Stimulated activated naive CD4-positive, alpha-beta T cell treated with Interleukin-2 at 50 U/mL for 16 hours (primary cell): Measurements from ENCODE around the gene IL7R.
"Not testable (repeated sequence)": the region's sequence is repeated elsewhere in the genome, so short reads cannot be mapped to it uniquely, and the experiment has no call there.

ENCODE experiments used
- DNase-seq: peaks from one replicate; lab custom pipeline; 2025; lab: John Stamatoyannopoulos, UW

The IL7R gene

DNA sequence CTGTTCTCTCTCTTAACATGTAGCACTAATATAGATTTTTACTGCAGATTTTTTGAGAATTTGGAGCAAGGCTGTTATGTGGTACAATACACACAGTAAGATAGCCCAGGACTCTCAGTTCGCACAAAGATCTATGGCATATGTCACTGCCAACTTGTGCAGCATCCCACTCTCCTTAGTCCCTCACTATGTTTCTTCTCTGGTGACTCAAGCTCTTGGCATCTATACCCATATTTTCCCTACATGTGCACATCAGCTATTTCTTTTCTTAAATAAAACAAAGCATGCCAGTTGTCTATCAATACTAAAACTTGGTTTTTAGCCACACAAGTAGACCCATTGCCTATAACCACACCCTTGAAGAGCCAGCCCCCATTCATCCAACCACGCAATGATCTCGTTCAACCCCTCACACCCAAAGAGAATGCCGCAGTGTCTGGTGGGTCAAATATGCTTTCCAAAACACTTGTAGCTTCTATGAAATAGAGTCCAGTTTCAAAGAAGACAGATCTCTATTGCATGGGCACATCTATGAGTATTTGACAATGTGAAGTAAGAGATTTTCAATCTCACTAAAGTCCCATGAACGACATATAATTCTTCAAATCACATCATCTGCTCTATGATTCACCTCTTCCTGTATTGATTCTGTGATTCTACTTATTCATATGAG lies 18.2 kb upstream of the IL7R start:
- no peak for DNase-seq

DNA sequence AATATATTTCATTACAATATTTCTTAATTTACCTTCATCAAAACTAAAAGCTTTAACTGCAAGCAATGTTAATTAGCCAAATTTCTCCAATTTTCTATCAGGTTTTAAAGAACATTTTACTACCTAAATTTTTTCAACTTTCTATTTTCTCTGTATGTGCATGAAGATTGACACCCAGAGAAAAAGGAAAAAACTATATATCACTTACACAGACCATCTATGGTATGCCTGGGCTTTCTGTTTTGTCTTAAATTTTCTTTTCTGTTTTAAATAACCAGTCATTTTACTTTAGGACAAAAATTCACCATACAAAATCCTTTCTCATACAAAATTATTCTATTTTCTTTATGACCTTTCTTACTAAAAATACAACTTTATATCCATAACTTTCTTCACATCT lies 13.8 kb upstream of the IL7R start:
- no peak for DNase-seq

DNA sequence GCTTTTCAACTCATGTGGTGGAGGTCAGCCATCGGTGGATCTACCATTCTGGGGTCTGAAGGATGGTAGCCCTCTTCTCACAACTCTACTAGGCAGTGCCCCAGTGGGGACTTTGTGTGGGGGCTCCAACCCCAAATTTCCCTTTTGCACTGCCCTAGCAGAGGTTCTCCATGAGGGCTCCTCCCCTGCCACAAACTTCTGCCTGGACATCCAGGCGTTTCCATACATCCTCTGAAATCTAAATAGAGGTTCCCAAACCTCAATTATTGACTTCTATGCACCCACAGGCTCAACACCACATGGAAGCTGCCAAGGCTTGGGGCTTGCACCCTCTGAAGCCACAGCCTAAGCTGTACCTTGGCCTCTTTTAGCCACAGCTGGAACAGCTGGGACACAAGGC lies 11.2 kb upstream of the IL7R start:
- DNase-seq: not testable (repeated sequence)

DNA sequence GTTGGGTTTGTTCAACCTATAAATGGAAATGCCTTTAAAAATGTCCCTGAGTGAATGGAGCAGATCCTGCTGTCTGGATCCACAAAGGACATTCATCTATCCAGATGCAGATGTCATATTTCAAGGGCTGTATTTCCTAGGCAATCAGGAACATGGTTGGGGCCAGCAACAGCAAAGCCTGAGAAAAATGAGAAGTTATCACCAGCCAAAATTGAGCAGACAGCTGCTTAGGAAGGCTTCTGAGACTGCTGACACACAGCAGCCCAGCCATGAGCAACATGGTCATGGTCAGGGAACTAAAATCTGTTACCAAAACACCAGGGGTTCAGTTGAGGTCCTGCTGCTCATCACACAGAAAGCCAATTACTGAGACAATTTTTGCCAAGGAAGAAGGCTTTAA lies 9.2 kb upstream of the IL7R start:
- no peak for DNase-seq

DNA sequence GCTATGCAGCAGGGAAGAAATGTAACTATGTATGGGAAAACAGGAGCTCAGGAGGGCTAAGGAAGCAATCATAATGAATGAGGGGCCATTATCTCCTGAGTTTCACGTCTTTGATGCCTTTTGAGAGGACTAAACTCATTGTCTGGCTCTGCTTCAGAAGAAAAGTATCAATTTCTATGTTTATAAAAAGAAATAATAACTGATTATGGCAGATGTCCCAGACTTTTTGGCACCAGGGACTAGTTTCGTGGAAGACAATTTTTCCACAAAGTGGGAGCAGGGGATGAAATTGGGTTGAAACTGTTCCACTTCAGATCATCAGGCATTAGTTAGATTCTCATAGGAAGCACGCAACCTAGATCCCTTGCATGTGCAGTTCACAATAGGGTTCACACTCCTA lies 8.7 kb upstream of the IL7R start:
- no peak for DNase-seq

DNA sequence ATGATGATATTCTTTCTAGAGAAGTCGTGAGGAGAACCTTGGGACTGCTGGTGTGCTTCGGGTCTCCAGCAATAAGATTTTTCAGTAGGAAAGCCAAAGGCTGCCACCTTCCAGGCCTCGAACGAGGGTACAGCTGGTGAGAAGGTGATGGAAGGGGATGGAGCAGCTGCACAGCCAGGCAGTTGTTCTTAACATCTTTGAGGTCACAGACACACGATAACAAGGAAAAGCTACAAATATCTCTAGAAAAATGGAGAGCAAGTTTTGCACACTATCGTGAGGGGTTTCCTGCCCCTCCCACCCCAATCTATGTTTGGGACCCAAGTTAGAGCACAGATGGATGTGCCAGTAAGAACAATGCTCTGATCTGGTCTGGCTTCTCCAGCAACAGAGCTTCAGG lies 6.8 kb upstream of the IL7R start:
- no peak for DNase-seq

DNA sequence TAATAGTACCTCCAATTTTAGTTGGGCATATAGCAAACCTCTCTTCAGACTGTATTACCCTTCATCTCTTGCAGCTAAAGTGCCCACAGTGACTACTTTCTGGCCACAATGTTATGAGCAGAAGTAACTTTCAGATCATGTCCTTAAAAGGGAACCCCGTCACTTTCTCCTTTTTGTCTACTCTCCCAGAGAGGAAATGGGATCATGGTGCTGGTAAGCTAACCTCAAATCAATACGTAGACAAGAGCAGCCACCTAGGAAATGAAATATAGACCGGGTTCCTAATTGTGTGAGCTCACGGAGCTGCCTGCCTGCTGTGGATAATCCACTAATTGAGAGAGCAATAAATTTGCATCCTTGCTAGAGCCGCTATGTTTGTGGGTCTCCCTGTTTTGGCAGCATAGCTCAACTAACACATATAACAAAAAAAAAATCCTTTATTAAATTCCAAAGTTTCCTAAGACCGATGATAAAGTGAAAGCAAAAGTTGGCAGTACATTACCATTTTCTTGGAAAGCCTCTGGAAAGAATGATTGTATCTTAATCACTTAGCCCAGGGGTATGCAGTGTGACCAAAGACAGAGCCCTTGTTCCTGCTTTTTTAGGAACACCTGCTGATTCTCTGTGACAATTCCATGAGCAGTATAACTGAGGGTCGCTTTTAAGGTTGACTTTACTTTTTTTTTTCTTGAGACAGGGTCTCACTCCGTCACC lies 5.6 kb upstream of the IL7R start:
- DNase-seq: no peak

DNA sequence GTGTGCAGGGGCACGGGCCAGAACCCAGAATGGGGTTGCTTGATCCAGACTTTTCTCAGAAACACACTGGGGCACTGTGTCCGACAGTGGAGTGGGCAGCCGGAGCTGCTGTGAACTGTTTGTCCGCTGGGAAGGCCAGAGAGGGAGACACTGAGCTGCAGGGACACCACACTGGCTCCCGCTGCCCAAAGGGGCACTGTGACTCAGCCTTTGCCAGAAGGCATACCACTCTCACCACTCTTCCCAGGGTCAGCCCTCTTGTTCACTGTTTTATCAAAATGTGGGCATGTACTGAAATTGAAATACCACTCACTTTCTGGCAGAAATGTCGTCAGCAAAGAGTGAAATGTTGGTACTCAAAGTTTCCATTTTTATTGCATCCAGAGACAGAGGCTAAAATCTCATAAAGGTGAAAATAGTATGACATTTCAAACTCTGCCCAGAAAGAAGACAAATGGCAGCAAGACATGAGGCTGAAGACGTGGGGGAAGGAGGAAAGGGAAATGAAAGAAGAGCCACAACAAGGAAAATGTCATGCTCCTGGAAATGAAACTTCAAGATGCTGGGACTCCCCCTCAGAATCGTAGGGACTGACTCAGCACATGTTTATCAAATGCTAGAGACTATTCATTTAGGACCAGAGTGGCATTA lies 4.5 kb upstream of the IL7R start:
- peak; percentile 54 for DNase-seq

DNA sequence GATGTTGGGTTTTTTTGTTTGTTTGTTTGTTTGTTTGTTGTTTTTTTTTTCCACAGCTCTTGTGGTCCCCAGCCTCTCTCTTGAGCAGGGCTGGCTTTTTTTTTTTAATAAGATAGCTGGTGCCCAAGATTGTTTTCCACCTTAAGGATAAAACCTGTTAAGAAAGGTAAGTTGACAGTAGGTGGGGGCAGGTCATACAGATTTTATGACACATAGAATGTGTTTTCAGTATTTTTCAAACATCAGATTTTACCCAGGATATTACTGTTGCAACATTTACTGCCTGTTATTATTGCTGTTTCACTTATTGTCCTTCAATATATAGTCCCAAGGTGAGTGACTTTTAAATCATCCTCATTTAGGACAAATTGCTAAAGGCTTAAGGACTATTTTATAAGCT lies 3.9 kb upstream of the IL7R start:
- no peak for DNase-seq

DNA sequence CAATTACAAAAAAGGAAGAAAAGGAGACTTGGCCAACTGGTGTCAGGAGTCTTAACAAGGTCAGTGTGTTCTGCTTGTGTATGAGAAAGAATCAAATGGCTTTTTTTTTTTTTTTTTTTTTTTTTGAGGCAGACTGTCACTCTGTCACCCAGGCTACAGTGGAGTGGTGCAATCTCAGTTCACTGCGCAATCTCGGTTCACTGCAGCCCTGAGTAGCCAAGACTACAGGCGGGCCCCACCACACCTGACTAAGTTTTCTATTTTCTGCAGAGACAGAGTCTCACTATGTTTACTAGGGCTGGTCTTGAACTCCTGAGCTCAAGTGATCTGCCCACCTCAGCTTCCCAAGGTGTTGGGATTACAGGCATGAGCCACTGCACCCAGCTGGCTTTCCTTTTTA lies 3.1 kb upstream of the IL7R start:
- DNase-seq: peak; percentile 76

DNA sequence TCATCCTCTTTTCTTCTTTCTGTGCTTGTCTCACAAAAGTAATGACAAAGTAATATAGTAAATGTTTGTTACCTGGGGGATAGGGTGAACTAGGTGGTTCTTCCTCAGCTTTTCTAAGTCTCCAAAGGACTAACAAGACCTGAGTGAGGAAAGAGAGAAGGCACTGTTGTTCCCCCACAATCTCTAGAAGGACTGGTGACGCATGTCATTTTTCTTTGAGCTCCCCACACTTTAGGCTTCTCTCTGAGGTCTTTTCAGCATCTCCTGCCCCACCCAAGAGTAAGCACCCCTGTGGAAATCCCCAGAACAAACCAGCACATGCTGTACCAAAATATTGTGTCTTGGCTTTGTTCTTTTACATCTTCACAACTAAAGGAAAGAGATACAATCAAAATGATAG lies 2.4 kb upstream of the IL7R start:
- DNase-seq: peak; percentile 63

DNA sequence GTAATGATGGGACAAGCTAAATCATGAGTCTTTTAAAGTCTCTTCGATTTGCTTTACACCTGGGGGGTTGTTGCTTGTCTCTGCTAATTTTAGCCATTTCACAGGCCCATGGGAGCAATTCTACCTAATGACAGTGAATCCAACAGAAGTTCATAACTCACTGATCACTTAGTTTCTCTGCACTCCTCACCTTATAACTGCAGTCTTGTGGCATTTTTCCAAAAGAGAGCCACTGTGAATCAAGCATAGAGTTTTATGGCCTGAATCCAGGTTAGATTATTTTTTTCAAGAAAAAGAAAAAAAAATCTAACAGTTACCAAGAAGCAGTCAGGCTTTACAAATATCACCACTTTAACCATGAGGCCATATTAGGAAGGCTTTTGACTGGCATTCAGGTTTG lies 1.5 kb upstream of the IL7R start:
- DNase-seq: no peak

DNA sequence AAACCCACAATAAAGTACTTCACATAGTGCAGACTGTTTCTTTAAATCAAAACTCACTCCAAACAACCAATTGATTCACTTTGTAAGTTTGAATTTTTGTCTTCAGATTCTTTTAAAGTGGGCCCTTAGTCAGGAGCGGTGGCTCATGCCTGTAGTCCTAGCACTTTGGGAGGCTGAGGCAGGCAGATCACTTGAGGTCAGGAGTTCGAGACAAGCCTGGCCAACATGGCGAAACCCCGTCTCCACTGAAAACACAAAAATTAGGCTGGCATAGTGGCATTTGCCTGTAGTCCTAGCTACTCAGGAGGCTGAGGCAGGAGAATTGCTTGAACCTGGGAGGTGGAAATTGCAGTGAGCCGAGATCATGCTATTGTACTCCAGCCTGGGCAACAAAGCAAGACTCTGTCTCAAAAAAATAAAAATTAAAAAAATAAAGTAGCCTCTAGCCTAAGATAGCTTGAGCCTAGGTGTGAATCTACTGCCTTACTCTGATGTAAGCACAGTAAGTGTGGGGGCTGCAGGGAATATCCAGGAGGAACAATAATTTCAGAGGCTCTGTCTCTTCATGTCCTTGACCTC lies 416 bp upstream of the IL7R start:
- not testable (repeated sequence) for DNase-seq

DNA sequence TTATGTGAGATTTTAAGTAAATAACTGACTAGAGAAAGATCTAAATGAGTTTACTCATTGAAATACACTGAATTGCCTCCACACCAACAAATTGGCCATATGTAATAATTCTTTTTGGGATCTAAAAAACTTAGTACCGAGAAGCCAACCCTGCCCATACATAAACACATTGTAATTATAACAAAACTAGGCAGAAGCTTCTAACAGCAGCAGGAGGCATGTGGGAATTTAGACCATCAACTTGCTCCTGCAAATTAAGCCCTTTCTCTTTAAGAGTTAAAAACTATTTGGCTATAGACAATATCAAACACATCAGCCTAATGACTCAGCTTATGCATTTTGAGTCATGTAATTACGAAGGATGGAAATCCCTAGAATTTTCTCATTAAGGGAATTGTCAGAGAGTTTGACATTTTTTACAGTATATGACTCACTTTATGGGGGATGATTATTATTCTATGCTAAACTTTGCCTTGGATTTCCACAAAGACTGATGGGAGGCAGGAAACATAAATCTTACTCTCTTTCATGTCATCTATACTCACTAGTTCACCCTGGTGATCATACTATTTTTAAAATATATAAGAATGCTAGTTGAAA lies 1.0 kb downstream of the IL7R start:
- no peak for DNase-seq

DNA sequence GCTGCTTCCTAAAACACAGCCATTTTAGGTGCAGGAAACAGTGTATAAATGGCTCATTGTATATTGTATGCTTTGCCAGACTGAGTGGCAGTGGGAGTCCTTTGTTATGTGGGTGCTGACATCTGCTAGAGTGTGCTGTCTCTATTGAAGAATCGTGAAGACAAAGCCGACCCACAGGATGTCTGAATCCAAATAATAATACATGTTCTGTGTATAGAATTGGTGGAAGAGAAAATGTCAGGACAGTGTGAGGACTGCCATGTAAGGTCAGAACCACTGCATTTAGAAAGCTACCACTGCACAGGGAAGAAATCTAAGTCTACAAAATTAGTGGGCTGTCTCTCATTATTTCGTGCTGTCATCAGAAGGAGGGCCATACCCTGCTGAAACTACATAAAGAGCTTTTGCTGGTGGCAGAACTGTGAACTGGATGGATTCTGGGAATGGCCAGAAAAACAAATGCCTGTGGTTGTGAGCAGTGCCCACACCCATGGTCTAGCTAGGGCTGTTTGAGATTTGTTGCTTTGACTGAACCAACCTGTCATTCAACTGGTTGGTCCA lies 2.5 kb downstream of the IL7R start:
- no peak for DNase-seq

DNA sequence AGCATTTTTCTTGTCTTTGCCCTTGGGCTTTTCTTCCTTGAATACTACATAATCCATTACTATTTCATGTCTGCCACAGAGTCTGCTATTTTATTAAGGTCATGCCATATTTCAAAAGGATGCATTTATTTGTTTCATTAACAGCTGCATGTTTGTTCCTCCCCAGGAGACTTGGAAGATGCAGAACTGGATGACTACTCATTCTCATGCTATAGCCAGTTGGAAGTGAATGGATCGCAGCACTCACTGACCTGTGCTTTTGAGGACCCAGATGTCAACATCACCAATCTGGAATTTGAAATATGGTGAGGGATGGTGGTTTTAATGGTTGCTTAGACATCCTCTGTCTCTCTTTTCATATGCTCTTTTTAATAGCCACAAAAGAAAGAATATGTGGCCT lies 4.0 kb downstream of the IL7R start:
- DNase-seq: no peak

DNA sequence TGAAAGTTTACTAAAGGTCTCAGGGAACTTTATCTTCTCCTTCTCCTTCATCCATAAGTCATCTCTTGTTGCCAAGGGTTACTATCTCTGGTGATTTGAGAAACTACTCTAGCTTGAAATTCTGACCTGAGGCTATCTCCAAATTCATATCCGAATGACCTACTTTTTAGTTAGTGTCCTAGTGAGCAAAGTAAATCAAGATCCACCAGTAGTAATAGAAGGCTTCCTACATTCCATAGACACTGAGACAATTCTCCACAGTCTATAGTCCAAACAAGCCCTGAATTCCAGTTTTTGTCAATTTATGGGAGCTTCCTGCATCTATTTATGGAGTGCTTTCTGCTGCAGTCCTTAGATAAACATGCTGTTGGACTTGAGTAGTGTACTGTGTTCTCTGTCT lies 5.0 kb downstream of the IL7R start:
- DNase-seq: no peak

DNA sequence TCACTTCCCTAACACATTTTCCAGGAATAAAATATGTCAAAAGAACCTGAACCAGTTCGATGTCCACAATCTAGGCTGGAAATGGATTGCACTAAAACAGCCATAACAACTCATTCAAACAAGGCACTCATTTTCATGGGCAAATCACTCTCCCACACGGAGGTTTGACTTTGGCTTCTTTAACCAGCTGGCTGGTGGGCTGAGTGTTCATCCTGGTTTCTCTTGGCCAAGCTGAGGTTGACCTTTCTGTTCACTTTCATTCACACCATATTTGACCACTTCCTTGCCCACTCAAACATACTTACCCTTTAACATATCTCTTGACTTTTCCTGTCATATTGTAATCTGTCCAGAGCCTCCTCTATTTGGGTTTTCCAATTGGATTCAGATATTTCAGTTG lies 5.4 kb downstream of the IL7R start:
- no peak for DNase-seq

DNA sequence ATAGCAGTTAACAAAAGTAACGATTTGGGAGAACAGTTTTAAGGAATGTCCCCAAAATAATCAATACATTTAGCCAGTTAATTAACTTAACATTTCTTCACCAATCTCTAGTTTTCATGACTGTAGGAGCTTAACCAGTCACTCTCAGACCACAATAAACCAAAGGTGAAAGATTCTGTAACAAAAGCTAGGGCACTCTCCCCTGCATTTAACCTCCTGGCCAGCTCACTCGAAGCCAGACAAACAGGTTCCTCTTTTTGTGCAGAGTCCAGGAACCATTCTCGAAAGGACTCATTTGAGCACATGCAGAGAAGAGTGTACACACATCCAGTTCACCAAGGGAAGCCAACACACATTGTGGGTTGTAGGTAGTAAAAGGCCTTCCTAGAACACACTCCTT lies 6.5 kb downstream of the IL7R start:
- no peak for DNase-seq

DNA sequence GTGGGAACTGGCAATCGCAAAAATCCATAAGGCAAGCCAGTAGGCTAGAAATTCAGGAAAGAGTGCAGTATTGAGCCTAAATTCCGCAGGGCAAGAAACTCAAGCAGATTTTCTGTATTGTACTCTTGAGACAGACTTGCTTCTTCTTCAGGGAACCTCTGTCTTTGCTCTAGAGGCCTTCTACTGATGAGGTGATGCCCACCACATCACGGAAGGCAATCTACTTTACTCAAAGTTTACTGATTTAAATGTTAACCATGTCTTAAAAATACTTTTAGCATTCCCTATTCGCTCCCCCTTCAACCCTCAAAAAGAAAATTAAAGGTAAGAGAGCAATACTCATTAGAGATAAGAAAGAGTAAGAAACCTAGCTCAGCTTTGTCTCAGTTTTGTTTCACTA lies 11.3 kb downstream of the IL7R start:
- DNase-seq: no peak

DNA sequence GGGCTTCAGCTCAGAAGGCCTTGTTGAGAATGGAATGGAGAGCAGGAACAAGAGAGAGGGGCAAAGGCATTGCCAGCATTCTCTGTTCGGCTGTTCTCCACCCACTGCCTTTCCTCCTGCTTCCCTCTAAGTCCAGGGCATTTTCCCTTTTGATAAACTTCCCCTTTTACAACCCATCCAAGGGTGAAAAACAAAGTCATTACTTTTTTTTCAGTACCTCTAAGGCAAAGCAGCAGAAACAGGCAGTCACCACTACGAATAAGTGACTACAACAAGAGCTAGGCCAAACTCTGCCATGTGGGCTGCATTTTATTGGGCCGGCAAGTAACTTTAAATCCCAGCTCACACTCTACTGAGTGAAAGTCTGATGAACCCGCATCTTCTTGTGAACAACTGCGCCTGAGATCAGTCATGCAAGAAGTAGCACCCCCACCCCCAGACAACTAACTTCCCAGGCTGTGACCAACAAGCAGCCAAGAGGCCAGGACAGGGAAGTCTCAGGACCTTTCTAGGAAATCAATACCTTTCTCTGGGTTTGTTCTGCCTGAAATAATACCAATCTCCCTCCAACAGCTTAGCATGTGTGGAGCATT lies 13.1 kb downstream of the IL7R start:
- no peak for DNase-seq

DNA sequence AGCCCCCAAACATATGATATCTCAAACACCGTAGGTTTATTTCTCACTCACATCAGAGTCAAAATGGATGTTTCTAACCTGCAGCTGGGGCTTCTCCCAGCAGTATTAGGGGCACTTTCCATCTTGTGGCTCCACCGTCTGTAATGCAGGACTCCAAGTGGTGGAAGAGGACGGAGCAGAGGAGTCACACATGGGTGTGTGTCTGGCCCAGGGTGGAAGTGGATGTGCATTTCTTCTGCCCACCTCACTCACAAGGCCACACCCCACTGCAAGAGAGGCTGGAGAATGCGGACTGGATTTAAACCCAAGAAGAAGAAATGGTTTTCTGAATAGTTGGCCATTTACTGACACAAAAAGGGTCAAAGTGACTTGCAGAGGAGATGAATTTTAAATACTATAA lies 13.9 kb downstream of the IL7R start:
- no peak for DNase-seq
